Midbrain (tissue), 1 donor: ENCODE data around the gene PRELID1.
A peak's percentile ranks its signal among the peaks of the same experiment; 100 is the strongest.

Source experiments
- DNase-seq: peaks from one replicate; lab custom pipeline; 2025; lab: John Stamatoyannopoulos, UW

PRELID1 gene

DNA sequence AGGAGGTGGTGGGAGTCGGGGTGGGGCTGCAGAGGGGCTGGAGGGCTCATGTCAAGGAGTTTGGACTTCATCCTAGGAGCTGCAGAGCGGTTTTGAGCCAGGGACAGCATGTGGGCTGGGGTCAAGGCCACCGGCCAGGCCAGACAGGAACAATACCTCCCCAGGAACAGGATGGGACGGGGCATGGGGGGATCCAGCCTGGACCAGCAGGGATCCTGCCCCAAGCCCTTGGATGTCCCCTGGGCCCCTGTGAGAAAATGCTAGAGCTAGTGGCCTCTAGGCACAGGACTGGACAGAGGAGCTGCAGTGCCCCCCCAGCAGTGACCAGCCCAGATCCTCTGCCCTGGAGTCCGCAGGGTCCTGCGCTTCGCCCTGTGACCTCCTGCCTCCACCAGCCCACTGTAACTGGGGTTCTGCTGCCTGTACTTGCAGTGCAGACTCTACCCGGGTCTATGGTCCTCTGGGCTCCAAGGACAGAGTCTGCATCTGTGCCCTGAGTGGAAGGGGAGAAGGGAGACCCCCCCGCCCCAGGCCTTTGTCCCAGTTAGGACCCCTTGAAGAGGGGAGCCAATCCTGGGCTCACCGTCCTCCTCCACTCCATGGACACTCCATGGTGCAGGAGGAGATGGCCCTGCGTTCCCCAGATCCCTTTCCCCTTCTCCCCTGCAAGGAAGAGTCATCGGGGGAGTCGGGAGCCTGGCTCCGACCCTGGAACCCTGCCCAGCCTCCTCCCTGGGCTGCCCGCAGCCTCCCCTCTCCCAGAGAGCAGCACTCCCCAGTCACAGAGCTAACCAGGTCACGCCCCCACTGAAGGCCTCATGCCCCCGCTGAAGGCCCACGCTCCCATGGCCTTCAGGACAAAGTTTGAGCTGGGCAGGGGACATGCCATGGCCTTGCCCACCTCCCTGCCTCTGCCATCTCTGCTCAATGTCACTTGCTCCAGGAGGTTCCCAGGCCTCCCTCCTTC lies 11.1 kb downstream of the PRELID1 start:
- DNase-seq, result no peak

DNA sequence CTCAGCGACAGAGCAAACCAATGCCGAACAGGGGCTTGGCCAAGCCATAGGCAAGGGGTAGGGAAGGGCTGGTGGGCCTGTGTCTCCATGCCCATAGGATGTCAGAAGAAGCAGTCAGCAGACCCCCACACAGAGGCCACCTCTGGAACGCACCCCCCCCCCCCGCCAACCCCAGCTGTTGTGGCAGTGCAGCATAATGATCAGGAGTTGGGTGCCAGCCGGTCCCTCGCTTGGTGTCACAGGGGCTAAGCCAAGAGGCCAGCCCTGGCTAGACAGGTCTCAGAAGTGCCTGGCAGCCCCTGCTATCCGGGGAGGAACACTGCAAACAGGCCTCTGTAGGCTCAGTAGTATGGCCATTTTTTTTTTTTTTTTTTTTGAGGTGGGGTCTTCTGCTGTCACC lies 11.8 kb downstream of the PRELID1 start:
- DNase-seq, result no peak

DNA sequence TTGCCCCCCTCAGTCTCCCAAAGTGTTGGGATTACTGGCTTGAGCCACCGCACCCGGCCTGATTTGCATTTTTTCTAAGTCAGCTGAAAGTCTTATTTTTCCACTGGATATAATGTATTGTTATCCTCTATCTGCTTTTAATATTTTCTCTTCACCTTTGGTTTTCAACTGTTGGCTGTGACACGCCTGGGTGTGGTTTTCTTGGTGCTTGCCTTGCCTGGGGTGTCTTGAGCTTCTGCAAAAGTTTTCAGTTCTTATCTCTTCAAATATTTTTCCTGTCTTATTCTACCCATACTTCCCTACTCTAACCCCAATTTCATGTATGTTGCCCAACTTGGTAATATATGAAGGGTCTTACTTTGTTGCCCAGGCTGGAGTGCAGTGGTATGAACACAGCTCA lies 12.4 kb downstream of the PRELID1 start:
- DNase-seq, result no peak

DNA sequence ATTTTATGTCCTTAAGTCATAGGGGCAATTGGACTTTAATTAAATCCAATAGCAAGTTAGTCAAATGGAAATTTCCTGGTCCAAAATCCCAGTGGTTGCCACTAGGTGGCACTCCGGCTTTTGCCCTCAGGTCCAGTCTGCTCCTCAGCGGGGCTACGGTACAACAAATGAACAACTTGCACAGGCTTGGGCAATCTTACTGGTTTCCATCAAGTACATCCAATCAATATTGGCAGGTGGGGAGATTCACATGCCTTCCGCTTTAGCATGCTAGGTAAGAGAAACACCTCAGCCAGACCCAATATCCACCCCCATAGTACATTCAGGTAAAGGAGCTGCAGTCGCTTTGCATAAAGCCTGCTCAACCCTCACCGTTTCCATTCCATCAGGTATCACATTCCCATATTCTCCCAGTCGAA lies 14.4 kb downstream of the PRELID1 start:
- DNase-seq, result peak; percentile 71

DNA sequence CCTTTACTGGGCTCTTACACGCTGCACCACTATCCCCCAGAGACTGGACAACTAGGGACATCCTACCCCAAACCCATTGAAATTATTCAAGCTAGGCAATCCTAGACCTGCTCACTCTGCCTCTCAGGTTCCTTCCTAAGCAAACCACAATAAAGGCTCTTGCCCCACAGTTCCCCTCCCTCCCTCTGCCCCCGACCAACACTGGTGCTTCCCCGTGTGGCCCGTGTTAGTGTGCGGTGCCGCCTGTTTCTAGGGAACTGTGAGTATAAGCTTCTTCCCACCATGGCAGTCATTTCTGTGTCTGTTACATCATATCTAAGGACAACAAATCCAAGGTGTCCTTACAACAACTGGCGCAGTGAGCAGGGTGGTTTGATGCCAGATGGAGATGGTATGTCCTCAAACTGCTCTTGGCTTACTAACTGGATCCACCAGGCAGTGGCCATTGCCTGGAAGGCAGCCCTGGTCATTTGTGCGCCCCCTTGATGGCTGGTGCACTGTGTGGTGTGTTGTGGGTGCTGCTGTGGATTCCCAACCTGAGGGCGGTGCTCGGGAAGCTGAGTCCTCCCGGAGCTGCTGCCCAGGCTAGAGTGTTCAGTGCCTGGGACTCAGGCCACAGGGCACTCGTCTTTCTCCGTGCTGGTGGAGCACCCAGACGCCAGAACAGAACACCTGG lies 16.5 kb downstream of the PRELID1 start:
- DNase-seq, result no peak

DNA sequence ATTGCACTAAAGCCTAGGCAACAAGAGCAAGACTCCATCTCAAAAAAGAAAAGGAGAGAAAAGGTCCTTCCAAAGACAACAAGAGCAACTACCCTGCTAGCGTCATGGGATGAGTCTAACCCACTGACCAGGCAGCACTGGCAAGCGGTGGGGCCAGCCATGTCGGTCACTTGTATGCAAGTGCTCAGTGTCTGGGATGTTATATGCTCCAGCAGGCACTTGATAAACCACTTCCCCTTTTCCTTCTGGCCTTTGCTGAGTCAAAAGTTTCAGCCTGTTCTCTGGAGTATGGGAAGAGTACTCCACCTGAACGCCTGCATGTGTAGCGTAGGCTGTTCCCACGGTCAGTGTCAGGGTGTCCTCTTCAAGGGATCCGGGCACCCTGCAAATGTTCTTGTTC lies 17.3 kb downstream of the PRELID1 start:
- peak; percentile 18 for DNase-seq

DNA sequence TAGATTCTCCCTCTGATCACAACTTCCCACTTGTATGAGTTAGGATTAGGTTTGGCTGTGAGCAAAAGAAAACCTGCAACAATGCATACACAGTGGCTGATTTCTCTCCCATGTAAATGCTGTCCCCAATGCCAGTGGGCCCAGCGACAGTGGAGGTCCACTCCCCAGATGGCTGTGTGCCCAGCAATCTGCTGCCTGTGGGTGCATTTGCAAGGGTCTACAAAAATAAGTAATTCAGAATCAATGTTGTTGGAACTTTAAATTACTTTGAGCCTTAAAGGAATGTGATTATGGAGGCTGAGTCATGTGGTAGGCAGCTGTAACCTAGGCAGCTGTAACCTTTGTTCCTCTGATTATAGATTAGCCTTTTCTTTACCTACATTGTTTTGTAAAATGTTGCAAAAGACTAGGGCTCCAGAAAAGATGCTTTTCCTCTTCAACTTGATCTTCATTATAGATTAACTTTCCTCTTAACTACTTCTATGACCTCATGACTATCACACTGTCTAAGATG lies 22.3 kb downstream of the PRELID1 start:
- no peak for DNase-seq

DNA sequence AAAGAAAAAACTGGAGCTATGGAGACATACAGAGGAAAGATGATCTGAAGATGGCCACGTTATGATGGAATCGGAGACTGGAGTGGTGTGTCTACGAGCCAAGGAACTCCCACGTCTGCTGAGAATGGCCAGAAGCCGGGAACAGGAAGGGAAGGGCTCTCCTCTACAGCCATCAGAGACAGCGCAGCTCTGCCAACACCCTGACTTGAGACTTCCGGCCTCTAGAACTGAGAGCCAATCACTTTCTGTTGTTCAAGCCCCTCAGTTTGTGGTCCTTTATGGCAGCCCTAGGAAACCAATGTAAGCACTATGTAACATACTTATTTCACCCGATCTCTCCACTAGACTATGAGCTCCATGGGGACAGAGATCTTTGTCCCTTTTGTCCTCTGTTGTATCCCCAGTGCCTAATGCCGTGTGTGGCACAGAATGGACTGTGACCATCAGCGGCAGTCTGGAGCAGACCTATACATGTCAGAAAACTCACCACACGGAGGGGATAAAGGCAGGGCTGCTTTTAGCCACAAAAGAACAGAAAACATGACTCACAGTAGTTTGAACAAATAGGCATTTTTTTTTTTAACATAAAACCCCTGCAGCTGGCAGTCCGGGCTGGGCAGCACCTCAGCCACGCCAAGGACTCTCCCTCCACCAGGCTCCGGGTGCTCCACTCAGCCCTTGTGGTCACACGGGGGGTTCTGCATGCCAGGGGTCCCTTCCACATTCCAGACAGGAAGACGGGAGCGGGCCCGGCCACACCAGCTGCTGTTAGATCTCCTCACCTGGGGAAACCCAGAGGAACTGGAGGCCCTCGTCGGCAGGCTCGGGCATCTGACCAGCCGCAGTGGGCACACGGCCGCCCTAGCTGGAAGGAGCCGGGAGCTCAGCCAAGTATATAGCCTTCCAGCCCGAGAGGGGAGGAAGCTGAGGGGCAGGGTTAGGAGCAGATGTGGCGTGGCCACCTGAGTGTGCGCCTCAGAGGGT lies 24.2 kb downstream of the PRELID1 start:
- no peak for DNase-seq

DNA sequence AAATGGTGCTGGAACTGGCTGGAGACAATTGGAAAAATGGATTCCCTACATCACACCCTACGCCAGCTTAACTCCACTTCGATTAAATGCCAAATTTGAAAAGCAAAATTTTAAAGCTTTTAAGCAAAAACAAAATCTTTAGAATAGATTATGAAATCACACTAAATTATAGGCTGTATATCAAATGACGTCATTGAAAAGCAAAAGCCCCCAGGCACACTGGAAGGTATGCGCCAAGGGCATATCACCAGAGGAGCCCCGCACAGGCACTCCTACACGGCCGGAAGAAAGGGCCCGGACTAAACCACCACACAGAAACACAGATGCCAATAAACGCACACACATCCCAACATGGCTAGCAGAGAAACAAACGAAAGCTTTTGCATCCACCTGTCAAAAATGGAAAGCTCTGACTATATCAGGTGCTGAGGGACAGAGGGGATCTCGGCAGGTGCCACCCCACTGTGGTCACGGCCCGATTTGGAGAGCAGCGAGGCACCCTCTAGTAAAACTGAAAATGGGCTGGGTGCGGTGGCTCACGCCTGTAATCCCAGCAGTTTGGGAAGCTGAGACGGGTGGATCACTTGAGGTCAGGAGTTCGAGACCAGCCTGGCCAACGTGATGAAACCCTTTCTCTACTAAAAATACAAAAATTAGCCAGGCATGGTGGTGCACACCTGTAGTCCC lies 25.1 kb downstream of the PRELID1 start:
- DNase-seq, result no peak

DNA sequence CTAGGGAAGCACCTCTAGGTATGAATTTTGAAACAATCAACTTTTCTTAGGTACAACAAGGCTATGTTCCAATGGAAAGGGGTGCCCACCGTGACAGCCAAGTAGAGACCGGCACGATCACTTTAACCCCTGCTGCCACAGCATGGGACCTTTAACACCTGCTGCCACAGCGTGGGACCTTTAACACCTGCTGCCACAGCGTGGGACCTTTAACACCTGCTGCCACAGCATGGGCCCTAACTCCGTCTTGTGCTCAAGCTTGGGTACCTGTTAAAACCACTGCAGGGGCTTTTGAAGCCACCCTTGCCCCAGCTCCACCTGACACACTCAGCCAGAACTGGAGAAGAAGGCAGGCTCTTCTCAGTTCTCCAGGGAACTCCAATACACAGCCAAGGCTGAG lies 26.3 kb downstream of the PRELID1 start:
- DNase-seq, result no peak

DNA sequence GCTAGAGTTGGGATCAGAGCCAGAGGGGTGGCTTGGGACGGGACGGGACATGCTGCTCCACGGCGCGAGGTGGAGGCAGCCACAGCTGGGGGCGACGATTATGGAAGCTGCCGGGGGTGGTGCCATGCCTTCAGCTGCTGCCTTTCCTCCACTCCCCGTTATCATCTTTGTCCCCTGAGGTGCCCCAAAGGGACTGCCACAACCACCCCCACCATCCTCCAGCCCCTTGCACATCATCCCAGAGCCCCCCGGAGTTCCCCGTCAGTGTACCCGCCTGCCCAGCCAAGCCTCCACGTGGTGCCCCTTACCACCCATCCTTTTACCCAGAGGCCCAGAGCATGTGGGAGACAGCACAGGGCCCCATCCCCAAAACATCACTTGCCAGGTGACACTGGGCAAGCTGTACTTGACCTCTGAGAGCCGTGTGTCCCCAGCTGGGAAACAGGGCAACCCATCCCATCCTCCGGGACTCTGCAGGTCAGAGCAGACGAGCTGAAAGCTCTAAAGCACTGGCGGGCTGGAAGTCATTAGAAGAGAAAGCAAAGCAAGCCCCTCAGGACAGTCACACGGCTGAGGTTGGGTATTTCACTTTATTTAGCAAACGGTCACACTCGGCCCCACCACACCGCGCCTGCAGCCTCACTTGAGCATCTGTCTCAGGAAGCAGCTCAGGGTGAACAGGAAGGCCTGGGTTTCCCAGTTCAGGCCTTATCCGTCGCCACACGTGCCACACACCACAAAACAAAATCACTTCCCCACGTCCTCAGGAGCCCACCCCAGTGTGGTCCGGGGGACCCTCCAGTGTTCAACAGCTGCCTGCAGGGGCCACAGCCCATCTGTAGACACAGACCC lies 27.6 kb downstream of the PRELID1 start:
- DNase-seq, result no peak

DNA sequence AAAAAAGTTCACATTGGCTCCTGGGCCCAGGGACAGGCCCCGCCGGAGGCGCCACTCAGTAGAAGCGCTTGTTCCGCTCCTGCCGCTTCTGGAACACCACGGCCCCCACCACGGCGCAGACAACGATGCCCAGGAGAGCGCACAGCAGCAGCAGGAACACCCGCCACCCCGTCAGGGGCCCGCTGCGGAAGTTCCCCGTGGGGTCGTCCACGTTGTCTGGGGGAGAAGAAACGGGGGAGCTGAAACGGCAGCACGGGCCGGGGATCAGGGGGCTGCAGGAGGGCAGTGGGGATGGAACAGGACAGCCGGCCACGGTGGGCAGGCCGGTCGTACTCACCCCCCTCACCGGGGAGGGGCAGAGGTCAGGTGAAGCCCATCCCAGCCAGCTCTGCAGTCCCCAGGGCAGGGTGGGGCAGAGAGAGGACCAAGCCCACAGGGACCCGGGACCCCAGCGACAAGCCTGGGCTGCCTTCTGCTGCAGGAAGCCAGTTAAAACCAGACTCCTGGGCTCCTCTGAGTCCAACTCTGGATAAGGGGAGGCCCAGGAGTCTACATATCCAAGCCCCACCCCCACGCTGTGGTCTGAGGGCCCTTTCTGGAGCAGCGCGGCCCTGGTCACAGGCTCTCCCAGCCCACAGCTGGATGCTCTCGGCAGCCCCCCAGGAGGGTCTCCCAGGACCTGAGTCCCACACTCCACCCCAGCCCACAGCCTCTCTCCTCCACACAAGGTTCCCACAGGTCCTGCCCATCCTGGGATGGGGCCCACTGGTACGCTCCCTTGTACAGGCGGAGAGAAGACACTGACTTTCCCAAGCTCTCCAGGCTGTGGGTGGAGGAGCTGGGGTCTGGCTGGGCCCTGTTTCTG lies 28.7 kb downstream of the PRELID1 start:
- no peak for DNase-seq

DNA sequence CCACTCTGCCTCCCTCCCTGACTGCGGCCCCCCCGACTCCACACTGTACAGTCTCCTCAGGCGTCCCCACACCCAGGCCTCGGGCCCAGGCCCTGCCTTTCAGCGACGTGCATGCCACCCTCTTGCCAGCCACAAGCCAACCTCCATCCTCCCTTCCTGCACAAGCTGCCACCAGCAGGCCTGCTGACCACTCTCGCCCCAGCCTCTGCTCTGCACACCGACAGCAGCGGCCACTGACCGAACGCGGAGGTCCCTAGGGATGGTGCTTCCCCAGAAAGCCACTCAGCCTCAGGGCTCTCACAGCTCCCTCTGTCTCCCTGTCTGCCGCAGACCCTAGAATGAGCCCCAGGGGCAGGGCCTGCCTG lies 29.3 kb downstream of the PRELID1 start:
- no peak for DNase-seq

DNA sequence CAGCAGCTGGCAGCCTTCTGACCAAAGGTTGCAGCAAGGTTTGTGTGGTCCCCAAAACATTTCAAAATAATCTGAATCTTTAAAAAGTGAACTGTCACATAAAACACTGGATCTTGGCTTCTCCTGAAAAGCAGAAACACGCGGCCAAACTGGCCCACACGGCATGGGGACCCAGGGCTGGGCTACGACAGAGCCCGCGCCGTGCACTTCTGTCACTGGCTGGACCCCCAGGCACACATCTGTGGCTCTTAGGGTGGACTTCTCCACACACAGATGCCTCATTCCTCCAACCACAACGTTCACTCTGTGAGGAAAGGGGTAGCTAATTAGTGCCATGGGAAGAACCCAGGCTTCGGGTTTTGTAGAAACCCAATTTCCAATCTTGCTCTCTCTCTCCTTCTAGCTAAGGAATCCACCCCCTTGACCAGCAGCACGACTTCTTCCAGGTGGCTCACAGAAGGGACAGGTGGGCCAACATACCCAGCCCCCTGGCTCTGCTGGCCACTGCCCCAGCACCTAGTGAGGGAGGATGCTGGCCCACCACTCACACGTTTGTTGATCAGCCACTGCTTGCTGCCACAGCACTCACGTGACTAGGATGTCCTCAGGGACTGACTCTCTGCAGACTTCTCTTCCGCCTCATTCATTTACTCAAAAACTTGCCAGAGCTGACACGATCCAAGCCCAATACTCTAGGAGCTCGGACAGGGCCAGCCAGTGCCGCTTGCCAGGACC lies 30.0 kb downstream of the PRELID1 start:
- no peak for DNase-seq

DNA sequence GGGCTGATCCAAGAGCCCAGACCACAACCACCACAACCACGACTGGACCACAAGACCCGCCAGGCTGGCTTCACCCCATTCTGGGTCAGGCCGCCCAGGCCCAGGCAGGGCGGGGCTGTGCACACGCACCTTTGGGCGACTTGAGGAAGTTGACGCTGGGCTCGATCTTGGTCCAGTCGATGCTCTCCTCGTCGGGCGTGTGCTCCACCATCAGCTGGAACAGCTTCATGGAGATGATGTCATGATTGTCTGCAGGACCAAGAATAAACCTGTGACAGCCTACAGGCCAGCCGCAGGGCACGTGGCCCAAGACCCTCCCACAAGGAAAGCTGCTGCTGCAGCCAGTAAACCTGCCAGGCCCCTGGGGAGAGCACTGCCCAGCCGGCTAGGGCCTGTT lies 30.6 kb downstream of the PRELID1 start:
- DNase-seq, result no peak

DNA sequence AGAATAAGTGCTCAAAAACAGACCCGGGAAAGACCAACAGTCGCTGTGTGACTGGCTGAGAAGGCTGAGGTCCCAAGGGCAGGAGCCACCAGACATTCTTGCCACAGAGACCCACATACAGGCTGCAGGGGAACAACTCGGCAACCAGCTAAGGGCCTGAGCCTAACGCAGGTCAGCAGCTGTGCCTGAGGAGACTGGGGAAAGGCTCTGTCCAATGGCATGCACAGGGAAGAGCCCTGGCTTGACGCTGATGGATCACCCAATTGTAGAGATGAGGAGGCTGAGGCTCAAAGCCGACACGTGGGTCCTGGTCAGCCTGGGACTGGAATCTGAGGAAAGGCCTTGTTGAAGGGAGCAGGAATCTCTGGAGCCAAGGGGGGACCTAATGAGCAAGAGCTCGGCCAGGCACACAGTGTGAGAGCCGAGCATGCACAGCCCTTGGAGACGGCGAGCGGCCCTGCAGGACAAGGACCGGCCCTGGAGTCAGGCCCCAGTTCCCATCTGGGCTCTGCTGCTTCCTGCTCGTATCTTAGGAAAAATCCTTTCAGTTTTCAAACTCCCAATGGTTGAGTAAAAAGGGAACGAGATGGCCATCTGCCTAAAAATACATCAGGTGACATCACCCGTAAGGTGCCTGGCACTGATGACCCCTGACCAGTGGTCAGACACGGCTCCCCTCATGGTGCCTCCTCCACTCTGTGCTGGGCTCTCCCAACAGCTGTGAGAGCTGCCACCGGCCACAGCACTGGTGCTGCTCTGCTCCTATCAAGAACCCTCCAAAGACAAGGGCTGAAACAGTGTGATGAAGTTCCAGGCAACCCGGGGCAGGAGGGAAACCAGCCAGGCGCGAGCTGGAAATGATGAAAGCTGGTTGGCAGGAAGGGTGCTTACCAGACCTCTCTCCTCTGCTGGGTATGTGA lies 31.4 kb downstream of the PRELID1 start:
- no peak for DNase-seq

DNA sequence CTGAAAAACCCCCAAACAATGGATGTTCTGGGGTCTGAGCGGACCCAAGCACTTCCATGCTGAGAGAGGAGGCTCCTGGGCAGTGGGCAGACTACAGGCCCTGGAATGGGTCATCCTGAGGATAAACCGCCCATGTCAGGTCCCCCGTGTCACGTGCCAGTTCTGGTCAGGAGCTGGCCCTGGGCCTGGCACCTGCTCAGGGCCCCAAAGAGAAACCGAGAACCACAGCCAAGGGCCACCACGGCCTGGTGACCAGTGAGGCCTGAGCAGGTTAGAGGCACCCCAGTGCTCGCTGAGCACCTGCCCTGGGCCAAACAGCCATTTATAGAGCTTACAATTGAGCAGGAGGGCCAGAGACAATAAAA lies 32.1 kb downstream of the PRELID1 start:
- DNase-seq, result no peak

DNA sequence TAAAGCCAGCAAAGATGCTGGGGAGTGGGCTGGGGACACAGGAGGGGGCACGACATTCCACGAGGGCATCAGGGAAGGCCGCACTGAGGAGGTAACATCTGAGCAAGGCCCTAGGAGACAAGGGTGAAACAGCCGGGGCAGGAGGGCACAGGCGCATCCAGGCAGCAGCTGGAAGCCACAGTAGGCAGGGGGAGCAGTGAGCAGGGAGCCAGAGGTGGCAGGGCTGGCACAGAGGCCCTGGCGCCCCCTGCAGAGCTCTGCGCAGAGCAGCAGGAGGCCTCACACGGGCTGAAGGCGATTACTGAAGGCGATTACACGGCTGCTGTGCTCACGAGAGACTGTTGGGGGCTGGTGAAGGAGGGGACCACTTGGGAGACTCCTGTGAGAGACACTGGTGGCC lies 32.5 kb downstream of the PRELID1 start:
- DNase-seq, result no peak
